IMR-90 (cell line): Measurements from ENCODE around the gene DRC7. TPM values are rescaled to one million over a fixed set of nuclear protein-coding genes. Genes with fewer than 3 reads are reported as not detected.

Experiments used
- ATAC-seq: fragments of 200-7000 bp; cut with Tn5 transposase; 2 replicates; pipeline ENCODE4 v1.9.1; 2020; ENCODE audit warnings: low read depth, mild to moderate bottlenecking, moderate library complexity
- BruUV-seq: library from RNA; stranded (reverse); fragments of 400-500 nt; replicated peaks from 2 replicates; lab custom pipeline; 2021; lab: Mats Ljungman, UMichigan
- CTCF ChIA-PET: fragments of 300-600 bp; formaldehyde crosslinking; extraction: SDS; loops from one replicate; lab custom pipeline; 2021; ENCODE audit warnings: antibody characterized with exemption; lab: Yijun Ruan, JAX
- POLR2A ChIA-PET: fragments of 300-600 bp; sonication (Branson Sonifier 250); formaldehyde crosslinking; loops from one replicate; lab custom pipeline; 2022; ENCODE audit warnings: antibody characterized with exemption; ENCODE audit not compliant: unreplicated experiment; lab: Charles Lee
- DNase-seq: peaks from one replicate; pipeline ENCODE4 v3.0.0; 2013
- H2AFZ ChIP-seq: replicated peaks from 2 replicates; pipeline ENCODE3; 2013; ENCODE audit warnings: low read length, mild to moderate bottlenecking; ENCODE audit not compliant: poor library complexity
- H2AK5ac ChIP-seq: 2 replicates; pipeline ENCODE4 v1.6.1; 2013; ENCODE audit warnings: low read depth, low read length, inconsistent platforms
- H2AK9ac ChIP-seq: replicated peaks from 2 replicates; pipeline ENCODE3; 2013; ENCODE audit warnings: mild to moderate bottlenecking, low read depth, low read length, moderate library complexity; ENCODE audit not compliant: poor library complexity
- H2BK120ac ChIP-seq: 2 replicates; pipeline ENCODE4 v1.6.1; 2013; ENCODE audit warnings: low read depth, low read length, inconsistent platforms
- H2BK15ac ChIP-seq: 3 replicates; pipeline ENCODE4 v1.6.1; 2013; ENCODE audit warnings: low read depth, low read length, inconsistent platforms
- H2BK20ac ChIP-seq: 2 replicates; pipeline ENCODE4 v1.6.1; 2013; ENCODE audit warnings: low read depth, mild to moderate bottlenecking, inconsistent platforms, low read length, moderate library complexity
- H2BK5ac ChIP-seq: 2 replicates; pipeline ENCODE4 v1.6.1; 2013; ENCODE audit warnings: mild to moderate bottlenecking, low read depth, low read length, inconsistent platforms; ENCODE audit not compliant: poor library complexity, severe bottlenecking
- H3K14ac ChIP-seq: replicated peaks from 2 replicates; pipeline ENCODE4 v1.6.1; 2013; ENCODE audit warnings: low read depth, low read length, inconsistent platforms
- H3K18ac ChIP-seq: 2 replicates; pipeline ENCODE4 v1.6.1; 2013; ENCODE audit warnings: low read depth, low read length, control low read depth
- H3K23ac ChIP-seq: 2 replicates; pipeline ENCODE4 v1.6.1; 2013; ENCODE audit warnings: low read depth, low read length, inconsistent platforms
- H3K27ac ChIP-seq: 2 replicates; pipeline ENCODE4 v1.5.1; 2013; ENCODE audit warnings: mild to moderate bottlenecking, control low read depth, low read length; ENCODE audit not compliant: insufficient read depth
- H3K27me3 ChIP-seq: 2 replicates; pipeline ENCODE4 v1.6.1; 2013; ENCODE audit warnings: low read length; ENCODE audit not compliant: control insufficient read depth, insufficient read depth
- H3K36me3 ChIP-seq: 2 replicates; pipeline ENCODE4 v1.6.1; 2013; ENCODE audit warnings: low read length, mixed read lengths; ENCODE audit not compliant: control insufficient read depth, insufficient read depth
- H3K4ac ChIP-seq: 2 replicates; pipeline ENCODE4 v1.6.1; 2013; ENCODE audit warnings: low read depth, low read length, inconsistent platforms
- H3K4me1 ChIP-seq: 2 replicates; pipeline ENCODE4 v1.6.1; 2013; ENCODE audit warnings: low read length, mixed read lengths; ENCODE audit not compliant: control insufficient read depth, insufficient read depth
- H3K4me2 ChIP-seq: 2 replicates; pipeline ENCODE4 v1.6.1; 2013; ENCODE audit warnings: low read depth, mild to moderate bottlenecking, control low read depth, low read length, moderate library complexity
- H3K4me3 ChIP-seq: 2 replicates; pipeline ENCODE4 v1.5.1; 2013; ENCODE audit warnings: low read depth, mild to moderate bottlenecking, control low read depth, low read length, moderate library complexity; ENCODE audit not compliant: insufficient read depth
- H3K56ac ChIP-seq: 2 replicates; pipeline ENCODE4 v1.6.1; 2013; ENCODE audit warnings: low read length, inconsistent platforms; ENCODE audit not compliant: insufficient read depth; ENCODE audit errors: extremely low read depth
- H3K79me1 ChIP-seq, 2 experiments: 2 replicates each; pipeline ENCODE4 v1.6.1; 2013; ENCODE audit warnings: low read length in 2 of 2, inconsistent platforms in 1 of 2, low read depth in 1 of 2
- H3K9ac ChIP-seq: 2 replicates; pipeline ENCODE4 v1.6.1; 2013; ENCODE audit warnings: low read depth, low read length, control low read depth
- H3K9me1 ChIP-seq: 2 replicates; pipeline ENCODE4 v1.6.1; 2013; ENCODE audit warnings: low read length, inconsistent platforms; ENCODE audit not compliant: insufficient read depth
- H3K9me3 ChIP-seq: 2 replicates; pipeline ENCODE4 v1.6.1; 2013; ENCODE audit warnings: low read length; ENCODE audit not compliant: control insufficient read depth, insufficient read depth
- H4K20me1 ChIP-seq: 2 replicates; pipeline ENCODE4 v1.6.1; 2013; ENCODE audit warnings: low read length, inconsistent platforms; ENCODE audit not compliant: insufficient read depth
- H4K5ac ChIP-seq: 2 replicates; pipeline ENCODE4 v1.6.1; 2013; ENCODE audit warnings: mild to moderate bottlenecking, low read depth, low read length, control low read depth
- H4K8ac ChIP-seq, 2 experiments: 2 replicates each; pipeline ENCODE4 v1.6.1; 2013; ENCODE audit warnings: low read depth in 2 of 2, low read length in 2 of 2, control low read depth in 1 of 2, inconsistent platforms in 1 of 2
- H4K91ac ChIP-seq: 2 replicates; pipeline ENCODE4 v1.6.1; 2013; ENCODE audit warnings: low read depth, low read length, inconsistent platforms; ENCODE audit not compliant: insufficient read depth
- CEBPB ChIP-seq: IDR thresholded peaks from 2 replicates; pipeline ENCODE4 v1.6.1; 2012; ENCODE audit warnings: low read depth, low read length, improper control_type of control experiment
- CHD1 ChIP-seq: IDR thresholded peaks from 2 replicates; pipeline ENCODE4 v1.6.1; 2012; ENCODE audit warnings: low read depth, low read length, improper control_type of control experiment
- ELK1 ChIP-seq: fragments of 150-350 bp; IDR thresholded peaks from 2 replicates; pipeline ENCODE4 v1.6.1; 2016; ENCODE audit warnings: low read depth, mild to moderate bottlenecking, low read length, moderate library complexity, borderline replicate concordance
- MAFK ChIP-seq: IDR thresholded peaks from 2 replicates; pipeline ENCODE4 v1.6.1; 2012; ENCODE audit warnings: low read depth, low read length, improper control_type of control experiment
- MAZ ChIP-seq: IDR thresholded peaks from 2 replicates; pipeline ENCODE4 v1.6.1; 2012; ENCODE audit warnings: low read depth, mild to moderate bottlenecking, low read length, improper control_type of control experiment, moderate library complexity, borderline replicate concordance
- MXI1 ChIP-seq: IDR thresholded peaks from 2 replicates; pipeline ENCODE4 v1.6.1; 2012; ENCODE audit warnings: low read depth, mild to moderate bottlenecking, low read length, moderate library complexity, borderline replicate concordance
- NFE2L2 ChIP-seq: fragments of 150-350 bp; IDR thresholded peaks from 2 replicates; pipeline ENCODE4 v1.6.1; 2016; ENCODE audit warnings: low read depth, mild to moderate bottlenecking, low read length
- POLR2A ChIP-seq: IDR thresholded peaks from 2 replicates; pipeline ENCODE4 v1.6.1; 2012; ENCODE audit warnings: mild to moderate bottlenecking, low read depth, low read length
- RCOR1 ChIP-seq: IDR thresholded peaks from 2 replicates; pipeline ENCODE4 v1.6.1; 2012; ENCODE audit warnings: mild to moderate bottlenecking, low read length, improper control_type of control experiment; ENCODE audit not compliant: insufficient replicate concordance
- WGBS, 2 experiments: methylation state at CpG; one replicate each; pipeline versions ENCODE4 v1.1.5 to v1.1.7; 2013; ENCODE audit warnings: missing lambda C conversion rate in 2 of 2; ENCODE audit not compliant: insufficient read length in 1 of 2; ENCODE audit errors: extremely low coverage in 2 of 2; 5-methylcytosine and 5-hydroxymethylcytosine counted together
- dilution Hi-C: fragments of 300-500 bp; cut with HindIII; formaldehyde crosslinking; loops from one replicate; pipeline ENCODE4 v1.14.3; 2018; ENCODE audit warnings: low sequenced_read_pairs; ENCODE audit not compliant: unreplicated experiment
- in situ Hi-C: fragments of 300-500 bp; cut with MboI; formaldehyde crosslinking; loops from 3 replicates; pipeline ENCODE4 v1.14.3; 2019; ENCODE audit warnings: low sequenced_read_pairs, inconsistent platforms, mixed read lengths
- intact Hi-C: fragments of 100-400 bp; cut with micrococcal nuclease; formaldehyde crosslinking; loops from 2 replicates; pipeline ENCODE4 v1.10.0; 2022
- polyA plus RNA-seq, 3 experiments: library from polyadenylated mRNA; depleted of rRNA; stranded (reverse); fragments of >200 nt; gene quantifications; 2 replicates each; pipeline ENCODE4 v1.2.3, GENCODE V29; 2012; ENCODE audit warnings: low replicate concordance in 1 of 3
- total RNA-seq: library from RNA; depleted of rRNA; stranded (reverse); fragments of >200 nt; gene quantifications from 2 replicates; pipeline ENCODE4 v1.2.3, GENCODE V29; 2012

DRC7 gene
- total and polyA plus RNA-seq, 2 of the 4 experiments (the other 2 are of a cell fraction): not detected

DNA sequence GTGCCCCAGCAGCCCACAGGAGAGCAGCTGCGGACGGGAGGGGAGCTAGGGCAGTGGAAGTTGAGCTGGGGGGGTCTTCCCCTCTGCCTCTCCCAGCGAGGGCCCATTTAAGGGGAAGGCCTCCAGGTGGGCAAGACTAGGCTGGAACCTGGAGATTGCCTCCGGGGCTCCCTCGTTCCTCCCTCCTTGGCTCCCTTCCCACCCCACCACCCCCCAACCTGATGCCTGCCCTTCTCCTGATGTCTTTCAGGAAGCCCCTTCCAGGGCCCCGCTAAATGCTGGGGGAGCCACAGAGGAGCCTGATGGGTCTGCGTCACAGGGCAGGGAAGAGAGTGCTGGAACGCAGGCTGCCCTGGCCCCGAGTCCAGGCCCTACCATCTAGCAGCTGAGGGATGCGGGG lies 49.4 kb upstream of the DRC7 start:
- H2BK120ac ChIP-seq: peak overlapping the region; percentile 53; the same call in 1 of the 2 replicates
- H3K14ac ChIP-seq: no peak overlapping the region
- H2BK15ac ChIP-seq: no peak overlapping the region
- H4K91ac ChIP-seq: peak overlapping the region; percentile 7; the same call in 1 of the 2 replicates
- peak overlapping the region; percentile 35 for H2AFZ ChIP-seq
- no peak overlapping the region for H3K9ac ChIP-seq
- H3K56ac ChIP-seq: no peak overlapping the region
- H3K36me3 ChIP-seq: no peaks in the 10 kb centered on the region
- H3K27me3 ChIP-seq: peaks cover under 1% of the 10 kb centered on the region; the same call in 1 of the 2 replicates
- ChIA-PET POLR2A (no interaction called here), CTCF (no interaction called here)
- DNase-seq (no peak), ATAC-seq (no peak)
- WGBS, 2 experiments: 72% methylated on average over 4 of the region's 10 CpGs; no CpG with 5 or more reads in 1 of the 2 experiments
- no peaks in the 10 kb centered on the region for H4K20me1 ChIP-seq
- no peak overlapping the region for H2BK5ac ChIP-seq
- intact Hi-C loops (loop anchor here (10.0 kb wide), 1 partner anchor 360 kb away; the partner anchor contains the start of genes USB1 and ZNF319), in situ Hi-C loops (no loop called here), dilution Hi-C loops (no loop called here)
- no peak overlapping the region for H2BK20ac ChIP-seq
- H2AK5ac ChIP-seq: peak overlapping the region; percentile 58; the same call in 1 of the 2 replicates
- no peak overlapping the region for H3K27ac ChIP-seq
- H2AK9ac ChIP-seq: peak overlapping the region; percentile 57
- H4K8ac ChIP-seq: no peak overlapping the region
- no peaks in the 10 kb centered on the region for H3K79me1 ChIP-seq
- TF ChIP-seq MXI1: no peak
- no peak for TF ChIP-seq CHD1
- no peak for TF ChIP-seq ELK1
- TF ChIP-seq NFE2L2: no peak
- TF ChIP-seq RCOR1: no peak
- TF ChIP-seq CEBPB: no peak
- TF ChIP-seq MAZ: no peak
- TF ChIP-seq MAFK: no peak
- TF ChIP-seq POLR2A: no peak
- BruUV-seq: no TSS peak
- no peak overlapping the region for H3K23ac ChIP-seq
- no peak overlapping the region for H3K18ac ChIP-seq
- peaks cover 19% of the 10 kb centered on the region for H3K9me1 ChIP-seq
- no peak overlapping the region for H3K4me2 ChIP-seq
- H4K5ac ChIP-seq: no peak overlapping the region
- 0 out of 2 replicates have a peak overlapping the region, but pooled peaks have one; percentile 27 for H3K4ac ChIP-seq
- H3K4me3 ChIP-seq: no peak overlapping the region
- H3K4me1 ChIP-seq: peaks cover 8% of the 10 kb centered on the region
- no peaks in the 10 kb centered on the region for H3K9me3 ChIP-seq
